SK-N-SH (cell line): ENCODE data around the gene ZDHHC14.

ENCODE experiments used
- FOSL2 ChIP-seq: IDR thresholded peaks from 2 replicates; pipeline ENCODE4 v1.4.0; 2012; ENCODE audit warnings: low read depth, mild to moderate bottlenecking, moderate library complexity, borderline replicate concordance
- GATA2 ChIP-seq: sonication (generic); formaldehyde crosslinking; IDR thresholded peaks from 2 replicates; pipeline ENCODE4 v1.5.0; 2020; ENCODE audit warnings: mild to moderate bottlenecking, missing genetic modification reagents
- TF ChIP-seq, protein P1 (sequence below): fragments of 200-600 bp; sonication (generic); IDR thresholded peaks from 2 replicates; pipeline ENCODE4 v1.6.1; 2017; ENCODE audit warnings: antibody characterized with exemption, mild to moderate bottlenecking, moderate library complexity

DNA sequence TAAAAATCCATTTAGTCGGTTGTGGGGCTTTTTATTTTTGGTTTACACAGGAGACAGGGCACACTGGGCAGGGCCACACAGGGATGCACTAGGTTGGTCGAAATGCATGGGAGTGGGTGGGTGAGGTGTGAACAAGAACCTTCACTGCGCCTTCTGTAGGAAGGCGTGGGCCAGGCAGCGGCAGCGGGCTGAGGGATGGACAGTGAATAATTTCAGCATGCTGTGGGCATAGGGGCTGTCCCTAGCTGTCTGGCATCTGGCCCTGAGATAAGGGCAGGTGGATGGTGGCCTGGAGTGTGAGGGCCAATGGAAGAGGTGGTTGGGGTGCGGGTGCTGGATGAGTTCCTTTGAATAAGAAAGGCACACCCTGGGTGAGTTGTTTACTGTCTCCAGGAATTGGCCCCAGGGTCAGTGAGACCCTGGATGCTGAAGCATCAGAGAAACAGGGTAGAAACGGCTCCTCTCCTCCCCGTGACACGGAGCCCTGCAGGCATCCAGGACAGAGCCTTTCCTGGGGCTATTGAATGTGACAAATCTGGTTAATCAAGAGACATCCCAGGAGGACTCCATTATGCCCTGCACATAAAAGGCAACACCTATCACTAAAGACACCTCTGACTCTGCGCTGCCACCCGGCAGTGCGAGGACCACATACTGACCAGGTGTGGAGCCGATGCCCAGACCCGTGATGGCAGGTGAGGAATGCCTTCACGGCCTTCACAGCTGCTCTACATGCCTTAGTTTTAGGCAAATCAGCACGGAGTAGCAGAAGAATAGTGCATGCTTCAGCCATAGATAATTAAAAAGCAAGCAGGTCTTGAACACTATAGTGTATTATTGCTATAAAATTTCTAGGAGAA, 319.0 kb downstream of the ZDHHC14 start:
- TF ChIP-seq, protein P1, sequence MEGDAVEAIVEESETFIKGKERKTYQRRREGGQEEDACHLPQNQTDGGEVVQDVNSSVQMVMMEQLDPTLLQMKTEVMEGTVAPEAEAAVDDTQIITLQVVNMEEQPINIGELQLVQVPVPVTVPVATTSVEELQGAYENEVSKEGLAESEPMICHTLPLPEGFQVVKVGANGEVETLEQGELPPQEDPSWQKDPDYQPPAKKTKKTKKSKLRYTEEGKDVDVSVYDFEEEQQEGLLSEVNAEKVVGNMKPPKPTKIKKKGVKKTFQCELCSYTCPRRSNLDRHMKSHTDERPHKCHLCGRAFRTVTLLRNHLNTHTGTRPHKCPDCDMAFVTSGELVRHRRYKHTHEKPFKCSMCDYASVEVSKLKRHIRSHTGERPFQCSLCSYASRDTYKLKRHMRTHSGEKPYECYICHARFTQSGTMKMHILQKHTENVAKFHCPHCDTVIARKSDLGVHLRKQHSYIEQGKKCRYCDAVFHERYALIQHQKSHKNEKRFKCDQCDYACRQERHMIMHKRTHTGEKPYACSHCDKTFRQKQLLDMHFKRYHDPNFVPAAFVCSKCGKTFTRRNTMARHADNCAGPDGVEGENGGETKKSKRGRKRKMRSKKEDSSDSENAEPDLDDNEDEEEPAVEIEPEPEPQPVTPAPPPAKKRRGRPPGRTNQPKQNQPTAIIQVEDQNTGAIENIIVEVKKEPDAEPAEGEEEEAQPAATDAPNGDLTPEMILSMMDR, result no peak
- no peak for TF ChIP-seq FOSL2
- TF ChIP-seq GATA2 (CRISPR knock-in tag), result no peak
